ENCODE results near the gene DARS1.

- TF ChIP-seq CTCF (IDR thresholded peaks at IDR 0.05) (no peak), RFX5 (IDR thresholded peaks at IDR 0.05; ENCODE audit: low read length) (no peak), GABPA (IDR thresholded peaks at IDR 0.05; ENCODE audit: low read depth) (no peak), MXI1 (IDR thresholded peaks at IDR 0.05; ENCODE audit: low read depth, low read length) (no peak), NRF1 (IDR thresholded peaks at IDR 0.05; ENCODE audit: low read depth, low read length) (no peak), REST (IDR thresholded peaks at IDR 0.05; ENCODE audit: low read depth, low read length) (no peak), MAX (IDR thresholded peaks at IDR 0.05; ENCODE audit: low read depth) (no peak), RAD21 (IDR thresholded peaks at IDR 0.05; ENCODE audit: low read length) (no peak), EP300 (IDR thresholded peaks at IDR 0.05; ENCODE audit: borderline replicate concordance in 1 of 2, low read depth in 1 of 2, low read length in 1 of 2) (no peak), JUND (IDR thresholded peaks at IDR 0.05) (no peak), NFIC (IDR thresholded peaks at IDR 0.05; ENCODE audit: borderline replicate concordance) (no peak), POLR2AphosphoS5 (IDR thresholded peaks at IDR 0.05; ENCODE audit: low read depth, low read length) (no peak)
Measured at GRCh38 chr2:135996304-135996703, 10.9 kb upstream of the DARS1 start.

Data from SK-N-SH (cell line).